DMS53 (cell line): ENCODE results near the gene DIS3L2.

ENCODE experiments used
- DNase-seq: peaks from one replicate; lab custom pipeline; 2025; lab: John Stamatoyannopoulos, UW

The DIS3L2 gene, protein sequence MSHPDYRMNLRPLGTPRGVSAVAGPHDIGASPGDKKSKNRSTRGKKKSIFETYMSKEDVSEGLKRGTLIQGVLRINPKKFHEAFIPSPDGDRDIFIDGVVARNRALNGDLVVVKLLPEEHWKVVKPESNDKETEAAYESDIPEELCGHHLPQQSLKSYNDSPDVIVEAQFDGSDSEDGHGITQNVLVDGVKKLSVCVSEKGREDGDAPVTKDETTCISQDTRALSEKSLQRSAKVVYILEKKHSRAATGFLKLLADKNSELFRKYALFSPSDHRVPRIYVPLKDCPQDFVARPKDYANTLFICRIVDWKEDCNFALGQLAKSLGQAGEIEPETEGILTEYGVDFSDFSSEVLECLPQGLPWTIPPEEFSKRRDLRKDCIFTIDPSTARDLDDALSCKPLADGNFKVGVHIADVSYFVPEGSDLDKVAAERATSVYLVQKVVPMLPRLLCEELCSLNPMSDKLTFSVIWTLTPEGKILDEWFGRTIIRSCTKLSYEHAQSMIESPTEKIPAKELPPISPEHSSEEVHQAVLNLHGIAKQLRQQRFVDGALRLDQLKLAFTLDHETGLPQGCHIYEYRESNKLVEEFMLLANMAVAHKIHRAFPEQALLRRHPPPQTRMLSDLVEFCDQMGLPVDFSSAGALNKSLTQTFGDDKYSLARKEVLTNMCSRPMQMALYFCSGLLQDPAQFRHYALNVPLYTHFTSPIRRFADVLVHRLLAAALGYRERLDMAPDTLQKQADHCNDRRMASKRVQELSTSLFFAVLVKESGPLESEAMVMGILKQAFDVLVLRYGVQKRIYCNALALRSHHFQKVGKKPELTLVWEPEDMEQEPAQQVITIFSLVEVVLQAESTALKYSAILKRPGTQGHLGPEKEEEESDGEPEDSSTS

DNA sequence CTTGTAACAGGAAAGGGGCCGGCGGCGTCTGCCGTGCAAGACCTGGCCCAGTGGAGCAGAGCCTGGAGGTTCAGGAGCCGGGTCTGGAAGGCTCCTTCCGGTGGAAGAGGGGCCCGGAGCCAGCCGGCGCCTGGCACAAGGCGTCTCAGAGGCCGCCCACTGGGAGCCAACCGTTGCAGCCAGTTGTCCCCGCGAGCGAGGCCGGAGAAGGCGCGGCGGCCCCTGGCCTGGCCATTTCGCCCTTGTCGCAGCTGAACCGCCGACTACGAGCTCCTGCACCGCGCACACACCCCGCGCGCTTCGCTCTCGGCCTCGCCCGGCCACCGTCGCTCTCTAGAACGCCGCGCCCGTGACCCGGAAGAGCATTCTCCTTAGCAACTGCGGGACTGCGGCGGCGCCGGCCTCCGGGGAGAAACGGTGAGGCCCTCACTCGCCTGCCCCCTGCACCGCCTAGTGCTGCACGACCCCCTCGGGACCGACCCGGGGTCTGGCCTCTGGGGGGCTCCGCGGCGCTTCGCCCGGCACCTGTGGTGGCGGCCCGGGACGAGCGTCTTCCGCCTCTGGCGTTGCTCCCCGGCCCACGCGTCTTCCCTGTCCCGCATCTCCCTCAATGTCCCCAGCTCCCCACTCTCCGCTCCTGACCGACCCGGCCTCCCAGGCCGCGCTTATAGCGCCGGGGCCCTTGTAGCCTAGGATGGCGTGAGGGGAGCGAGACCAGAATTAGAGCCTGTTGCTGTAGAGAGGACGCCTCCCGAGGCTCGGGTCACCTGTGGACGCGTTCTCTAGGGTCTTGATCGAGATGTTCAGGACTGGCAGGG, at the start of gene DIS3L2:
Gene DIS3L2, plus strand, starts transcription at position 365 of the 818 bp plus-strand sequence. CDS start 53,215 bp downstream, outside the sequence.
- peak; percentile 91 for DNase-seq

DNA sequence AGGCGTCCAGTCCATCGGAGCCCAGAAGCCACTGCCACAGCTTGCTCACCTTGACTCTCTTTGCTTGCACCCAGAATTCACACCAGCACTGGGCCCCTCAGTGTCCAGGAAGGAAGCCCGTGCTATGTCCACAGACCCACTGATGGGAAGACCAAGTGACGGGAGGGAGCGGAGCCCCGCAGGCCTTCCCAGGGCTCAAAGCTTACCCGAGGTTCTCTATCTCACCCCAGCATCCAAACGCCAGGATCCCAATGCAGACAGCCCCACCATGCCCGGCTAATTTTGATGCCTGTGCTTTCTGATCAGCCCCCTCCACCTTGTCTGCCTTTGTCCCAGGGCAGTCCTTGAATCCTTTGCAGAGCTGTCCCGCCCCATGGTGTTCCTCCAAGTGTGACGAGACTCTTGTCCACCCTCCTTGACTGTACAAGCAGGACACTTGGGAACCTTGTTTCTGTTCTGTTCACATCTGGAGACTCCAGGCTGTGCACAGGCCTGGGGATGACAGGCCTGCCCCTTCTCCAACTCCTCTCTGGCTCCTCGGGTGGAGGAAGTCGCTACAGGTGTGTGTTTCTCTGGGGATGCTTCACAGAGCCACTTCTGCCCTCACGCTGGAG, 47.3 kb upstream of the DIS3L2 start:
- no peak for DNase-seq

DNA sequence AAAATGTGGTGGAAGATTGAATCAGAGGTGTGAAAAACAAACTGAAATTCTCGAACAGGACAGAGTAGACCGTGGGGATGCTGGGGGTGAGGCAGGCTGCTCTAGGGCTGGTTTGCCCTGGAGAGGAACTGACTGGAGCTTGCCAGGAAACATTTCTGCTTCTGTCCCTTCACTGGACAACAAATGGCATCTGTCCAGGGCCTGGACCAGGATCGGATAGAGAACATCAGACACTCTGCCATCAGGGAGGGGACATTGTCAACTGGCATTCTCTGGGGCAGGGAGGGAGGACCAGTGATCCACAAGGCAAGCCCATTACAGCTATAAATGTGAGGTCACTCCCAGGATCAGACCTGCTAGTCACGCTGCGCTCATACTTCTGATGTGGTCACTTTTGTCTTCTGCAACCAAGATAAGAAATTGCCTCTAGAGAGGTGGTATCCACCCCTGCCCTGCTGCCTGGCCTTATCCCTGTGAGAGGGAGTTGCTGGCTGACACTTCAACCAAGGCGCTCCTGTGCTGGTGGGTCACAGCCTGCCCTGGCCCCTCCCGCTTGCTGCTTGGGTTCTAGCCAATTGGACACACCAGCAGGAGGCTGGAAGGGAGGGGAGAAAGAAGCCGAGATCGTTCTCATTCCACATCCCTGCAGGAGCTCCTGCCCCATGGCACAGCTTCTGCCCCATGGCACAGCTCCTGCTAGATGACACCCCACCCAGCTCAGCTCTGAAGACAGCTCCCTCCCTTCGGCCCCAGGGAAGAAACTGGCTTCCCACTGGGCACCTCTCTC, 44.0 kb upstream of the DIS3L2 start:
- no peak for DNase-seq

DNA sequence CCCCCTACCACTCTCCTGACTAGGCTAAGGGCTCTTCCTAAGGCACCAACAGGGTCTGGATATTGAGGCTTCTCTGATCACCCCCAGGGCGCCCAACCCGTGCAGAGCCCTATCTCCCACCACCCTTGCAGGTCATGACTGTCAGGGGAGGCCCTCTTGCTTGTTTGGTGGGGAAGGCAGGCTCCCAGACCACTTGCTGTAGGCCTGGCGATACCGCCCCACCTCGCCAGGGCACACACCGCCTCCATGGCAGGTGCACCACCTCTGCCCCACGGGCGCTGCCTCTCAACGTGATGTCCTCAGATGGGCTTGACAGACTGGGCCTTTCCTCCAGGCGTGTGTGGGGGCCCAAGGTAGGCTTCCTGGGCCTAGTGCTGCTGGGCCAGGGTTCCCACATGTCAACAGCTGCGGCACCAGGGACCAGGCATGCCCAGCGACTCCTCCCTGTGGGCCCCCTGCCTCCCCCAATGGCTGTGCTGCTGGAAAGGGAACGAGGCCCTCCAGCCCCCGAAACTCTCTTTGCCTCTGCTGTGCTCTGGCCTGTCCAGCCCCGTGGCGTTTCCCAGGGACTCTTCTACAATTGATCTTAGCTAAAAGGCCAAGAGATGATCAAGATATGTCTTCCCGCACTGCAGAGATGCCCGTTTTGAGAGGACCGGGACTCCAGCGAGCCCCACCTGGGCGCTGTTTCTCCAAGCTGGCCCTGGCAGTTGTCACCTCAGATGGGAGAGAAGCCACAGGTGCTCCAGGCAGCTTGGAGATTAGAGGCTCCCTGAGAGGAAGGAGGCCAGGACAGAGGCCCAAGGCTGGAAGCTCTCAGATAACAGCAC, 42.8 kb upstream of the DIS3L2 start:
- no peak for DNase-seq

DNA sequence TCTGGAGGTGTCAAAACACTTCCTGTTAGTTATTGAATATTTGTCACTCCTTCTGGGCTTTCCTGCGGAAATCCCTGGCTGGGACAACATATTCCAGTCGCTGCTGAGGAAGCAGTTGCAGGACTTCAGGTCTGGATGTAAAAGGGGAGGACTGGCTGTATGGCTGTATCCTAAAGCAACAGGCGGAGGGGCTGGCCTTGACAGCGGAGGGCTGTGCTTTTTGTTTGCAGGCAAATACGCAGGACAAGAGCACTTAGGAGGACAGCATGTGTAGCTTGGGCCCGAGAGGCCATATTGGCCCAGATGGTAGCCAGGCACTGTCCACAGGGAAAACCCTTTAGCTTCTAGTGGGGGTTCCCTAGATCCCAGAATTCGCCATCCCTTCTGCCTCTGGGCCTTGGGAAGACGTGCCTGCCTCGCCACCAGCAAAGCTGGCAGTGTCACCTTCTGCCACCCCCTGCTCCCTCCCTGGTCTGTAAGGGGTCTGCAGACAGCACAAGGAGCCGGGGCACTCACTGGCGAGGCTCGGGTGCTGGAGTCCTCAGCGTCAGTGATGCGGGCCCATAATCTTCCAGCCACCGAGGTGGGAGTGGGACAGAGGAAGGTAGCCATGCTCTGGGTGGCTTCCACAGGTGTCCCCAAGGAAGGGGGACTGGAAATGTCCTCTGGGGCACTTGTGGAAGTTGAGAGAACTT, 42.0 kb upstream of the DIS3L2 start:
- DNase-seq = no peak

DNA sequence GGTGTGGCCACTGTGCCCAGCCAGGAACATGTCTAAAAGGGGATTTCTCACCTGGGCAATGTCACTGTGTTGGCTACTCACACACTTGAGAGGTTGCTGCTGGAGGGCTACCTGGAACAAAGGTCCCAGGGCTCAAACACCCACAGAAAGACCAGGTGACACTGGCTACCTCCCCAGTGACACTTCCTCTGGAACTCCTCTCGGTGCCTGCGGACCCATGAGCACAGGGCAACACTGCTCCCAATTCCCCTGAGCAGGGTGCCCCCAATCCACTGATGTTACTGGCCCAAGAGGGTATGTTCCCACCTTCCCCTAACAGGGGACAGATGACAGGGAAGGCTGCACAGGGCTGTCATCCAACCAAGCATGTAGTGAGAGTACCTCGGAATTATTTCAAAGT, 41.1 kb upstream of the DIS3L2 start:
- no peak for DNase-seq

DNA sequence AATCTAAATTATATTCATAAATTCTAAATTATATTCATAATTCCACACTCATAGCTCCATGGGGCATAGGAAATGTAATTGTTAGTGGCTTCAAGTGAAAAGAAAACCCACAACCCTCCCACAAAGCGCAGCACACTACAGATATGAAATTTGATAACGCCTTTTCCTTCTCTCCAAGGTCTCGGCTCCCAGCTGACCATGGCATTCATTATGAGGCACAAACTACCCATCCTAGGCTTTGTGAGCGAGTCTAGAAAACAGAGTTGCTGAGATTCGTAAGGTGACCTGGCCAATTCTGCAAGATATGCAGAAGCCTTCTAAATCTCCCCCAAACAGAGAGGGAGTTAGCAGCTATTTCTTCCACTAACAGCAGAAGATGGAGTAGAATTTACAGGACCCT, 40.7 kb upstream of the DIS3L2 start:
- DNase-seq = no peak

DNA sequence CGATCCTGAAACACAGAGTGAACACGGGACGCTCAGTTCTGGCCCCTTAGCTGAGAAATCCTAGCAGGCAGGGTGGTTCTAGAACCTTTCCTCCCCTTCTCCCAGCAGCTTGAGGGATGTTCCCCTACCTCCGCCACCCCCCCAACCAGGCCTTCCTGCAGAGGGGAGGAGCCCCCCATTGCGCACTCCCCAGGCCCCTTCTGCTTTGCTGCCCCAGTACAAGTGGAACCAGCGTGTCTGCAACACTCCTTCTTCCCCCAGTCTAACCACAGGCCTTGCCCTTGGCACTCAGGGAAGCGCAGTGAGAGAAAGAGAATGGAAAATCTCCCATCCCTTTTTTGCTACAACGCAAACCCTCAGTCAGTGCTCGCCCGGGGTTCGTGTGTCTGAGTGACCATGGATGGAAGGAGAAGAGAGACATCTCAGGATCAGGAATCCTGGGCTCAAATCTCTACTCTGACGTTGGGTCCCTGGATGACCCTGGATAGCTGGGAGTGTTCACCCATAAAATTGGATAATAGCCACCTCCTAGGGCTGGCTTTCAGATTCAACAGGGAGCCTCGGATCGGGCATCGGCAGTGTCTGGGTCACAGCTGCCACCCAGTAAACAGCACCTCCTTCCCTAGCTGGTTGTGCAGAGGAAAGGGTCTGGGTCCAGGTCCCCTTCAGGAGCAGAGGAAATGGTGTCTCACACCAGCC, 39.1 kb upstream of the DIS3L2 start:
- no peak for DNase-seq

DNA sequence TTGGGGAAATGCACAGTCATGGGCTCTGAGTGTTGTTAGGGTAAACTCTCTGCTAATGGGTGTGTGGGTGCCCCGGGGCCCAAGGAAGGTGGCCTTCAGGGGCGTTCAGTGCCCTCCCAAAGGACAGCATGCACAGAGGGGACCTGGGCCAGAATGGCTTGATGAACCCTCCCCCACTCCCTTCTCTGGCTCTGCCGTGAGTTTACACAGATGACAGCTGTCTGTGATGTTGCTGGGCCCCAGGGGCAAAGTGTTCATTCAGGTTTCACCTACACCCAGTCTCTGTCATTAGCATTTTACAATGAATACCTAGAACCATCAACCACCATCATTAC, 38.5 kb upstream of the DIS3L2 start:
- peak; percentile 31 for DNase-seq

DNA sequence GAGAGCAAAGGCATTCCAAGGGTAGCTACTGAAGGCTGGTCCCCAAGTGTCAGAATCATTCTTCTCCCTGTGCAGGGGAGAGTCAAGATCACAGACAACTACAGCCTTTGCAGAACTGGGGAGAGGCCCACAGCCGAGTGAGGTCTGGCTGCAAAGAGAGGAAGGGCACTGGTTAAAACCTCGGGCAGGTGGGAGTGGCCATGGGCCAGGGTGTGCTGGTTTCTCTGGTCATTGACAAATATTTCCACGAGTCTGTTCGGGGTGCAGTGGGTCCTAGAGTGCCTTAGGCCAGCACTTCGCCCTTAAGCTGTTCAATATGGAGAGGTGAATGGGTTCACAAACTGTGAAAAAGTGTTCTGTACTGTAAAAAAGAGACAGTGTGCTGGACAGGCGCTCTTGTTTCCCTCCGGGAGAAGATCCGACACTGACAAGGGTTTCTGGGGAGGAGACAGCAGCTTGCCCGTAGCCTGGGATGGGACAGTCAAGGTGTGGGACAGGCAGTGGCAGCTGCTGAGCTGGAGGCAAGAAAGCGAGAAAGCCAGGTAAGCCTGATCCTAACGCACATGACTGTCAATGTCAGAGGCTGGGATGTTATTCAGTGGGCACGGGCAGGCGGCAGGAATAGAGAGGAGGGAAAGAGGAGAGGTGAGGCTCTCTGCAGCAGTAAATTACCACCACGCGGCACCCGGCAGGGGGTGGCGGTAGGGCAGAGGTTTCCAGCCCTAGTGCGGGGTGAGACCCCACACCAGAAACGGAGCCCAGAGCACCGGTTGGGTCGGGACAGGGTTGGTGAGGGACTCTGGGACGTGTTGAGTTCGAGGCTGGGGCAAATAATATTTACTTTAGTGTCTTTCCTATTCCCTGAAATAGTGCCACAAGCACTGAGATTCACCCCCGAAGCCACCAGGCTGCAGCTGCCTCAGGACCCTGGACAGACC, 37.3 kb upstream of the DIS3L2 start:
- no peak for DNase-seq

DNA sequence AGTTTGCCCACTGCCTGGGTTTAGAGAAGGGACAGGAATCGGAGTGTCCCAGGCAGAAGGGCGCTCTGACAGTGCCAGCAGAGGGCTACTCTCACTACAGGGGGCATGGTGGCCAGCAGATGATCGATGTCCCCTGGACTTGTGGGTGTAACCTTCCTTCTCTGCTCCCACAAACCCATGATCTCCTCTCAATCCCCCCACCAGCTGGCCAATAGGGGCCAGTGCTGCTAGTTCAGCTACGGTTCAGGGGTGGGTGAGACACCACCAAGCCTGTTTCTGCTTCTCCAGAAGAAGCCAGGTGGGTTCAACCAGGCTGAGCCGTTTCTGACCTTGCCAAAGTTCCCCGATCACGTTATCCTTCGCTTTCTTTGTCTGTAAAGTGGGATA, 36.6 kb upstream of the DIS3L2 start:
- DNase-seq = no peak

DNA sequence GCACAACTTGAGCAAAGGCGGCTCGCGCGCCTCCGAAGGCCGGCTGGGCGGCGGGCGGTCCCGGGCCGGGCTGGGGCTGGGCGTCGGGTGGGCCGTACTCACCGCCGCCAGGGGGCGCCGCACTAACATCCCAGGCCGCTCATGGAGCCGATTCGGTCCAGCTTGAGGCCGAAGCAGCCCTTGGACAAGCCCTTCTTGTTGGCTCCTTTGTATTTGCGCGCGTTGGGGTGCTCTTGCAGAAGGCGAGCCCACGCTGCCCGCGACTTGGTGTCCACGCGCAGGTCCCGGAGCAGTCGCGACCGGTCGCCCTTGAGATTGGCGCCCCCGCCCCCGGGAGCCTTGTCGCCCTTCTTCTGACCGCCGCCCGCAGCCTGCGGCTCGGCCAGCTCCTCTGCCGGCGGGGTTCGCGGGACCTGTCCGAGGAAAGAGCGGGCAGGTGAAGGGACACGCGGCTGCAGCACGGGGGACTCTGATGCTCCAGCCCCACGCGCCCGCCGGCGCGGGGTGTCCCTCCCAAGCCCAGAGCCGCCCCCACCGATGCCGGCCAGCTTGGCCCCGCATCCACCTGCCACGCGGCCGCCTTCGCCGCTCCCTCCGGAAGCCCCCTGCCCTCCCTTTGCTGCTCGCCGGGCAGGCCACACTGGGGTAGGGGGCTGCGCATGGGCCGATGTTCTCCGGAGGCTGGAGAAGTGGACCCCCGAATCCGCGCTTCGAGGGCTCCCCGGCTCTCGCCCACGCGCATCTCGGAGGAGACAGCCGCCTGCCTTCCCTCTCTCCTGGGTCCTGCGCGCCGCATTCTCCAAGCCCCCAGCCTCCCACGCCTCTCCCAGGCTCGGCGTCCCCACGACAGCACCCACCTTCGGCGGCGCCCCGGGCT, 36.0 kb upstream of the DIS3L2 start:
- DNase-seq = peak; percentile 88

DNA sequence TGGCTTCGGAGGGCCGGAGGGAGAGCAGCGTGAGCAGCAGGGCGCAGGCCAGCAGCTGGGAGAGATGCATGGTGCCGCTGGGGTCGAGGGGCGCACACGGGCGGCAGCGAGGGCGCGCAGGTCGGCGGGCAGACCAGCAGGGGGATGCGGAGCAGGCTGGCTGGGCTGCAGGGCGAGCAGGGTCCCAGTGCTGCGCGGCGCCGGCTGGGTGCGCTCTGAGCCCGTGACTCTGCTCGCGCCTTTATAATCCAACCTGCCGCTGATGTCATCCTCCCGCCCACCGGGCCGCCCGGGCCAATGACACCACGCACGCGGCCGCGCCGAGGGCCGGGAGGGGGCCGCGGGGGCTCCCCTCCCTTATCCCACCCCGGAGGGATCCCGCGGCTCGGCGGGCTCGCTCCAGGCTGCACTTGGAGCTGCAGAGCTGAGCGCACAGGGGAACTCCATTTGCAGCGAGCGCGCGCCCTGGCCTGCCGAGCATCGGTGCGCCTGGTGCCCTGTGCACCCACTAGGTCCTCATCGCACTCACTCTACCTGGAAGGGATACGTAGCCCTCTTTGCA, 35.3 kb upstream of the DIS3L2 start, which contains the start of gene NPPC:
Gene NPPC, minus strand, starts transcription at position 217 of the 562 bp plus-strand sequence. Its CDS starts 147 bp downstream, at position 70.
- DNase-seq = peak; percentile 75

DNA sequence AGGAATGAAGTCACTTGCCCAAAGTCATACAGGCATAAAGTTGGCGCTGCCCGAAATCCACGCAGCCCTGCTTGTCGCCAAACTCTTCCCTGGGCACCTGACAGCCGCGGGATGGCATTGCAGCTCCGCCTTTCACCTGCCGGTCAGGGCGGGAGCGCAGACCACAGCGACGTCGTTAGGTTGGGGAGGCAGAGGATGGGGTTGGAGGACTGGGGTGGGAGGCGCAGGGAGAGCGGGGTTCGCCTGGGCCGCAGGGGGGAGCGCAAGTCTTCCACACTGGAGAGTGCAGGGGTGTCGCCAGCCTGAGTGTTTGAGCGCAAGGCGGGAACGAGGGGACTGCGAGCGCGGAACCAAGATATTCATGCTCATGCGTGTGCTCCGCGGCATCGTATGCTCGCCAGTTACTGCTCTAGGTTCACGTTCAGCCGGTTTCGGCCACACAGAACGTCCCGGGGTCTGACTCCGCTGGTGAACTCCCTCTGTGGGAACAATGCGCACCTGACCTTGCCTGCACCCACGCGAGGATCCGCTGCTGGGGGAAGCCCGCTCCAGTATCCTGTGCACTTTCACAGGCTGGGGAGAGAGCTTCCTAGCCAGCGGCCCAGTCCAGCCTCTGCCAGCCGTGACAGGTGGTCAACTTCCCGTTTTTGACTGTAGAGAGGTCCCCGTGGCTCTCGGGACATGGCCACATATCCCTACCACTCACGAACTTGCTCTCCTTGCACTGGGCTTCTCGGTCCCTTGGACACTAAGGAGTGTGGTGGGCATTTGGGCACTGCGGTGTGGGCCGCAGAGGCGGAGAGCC, 34.5 kb upstream of the DIS3L2 start:
- DNase-seq = peak; percentile 69

DNA sequence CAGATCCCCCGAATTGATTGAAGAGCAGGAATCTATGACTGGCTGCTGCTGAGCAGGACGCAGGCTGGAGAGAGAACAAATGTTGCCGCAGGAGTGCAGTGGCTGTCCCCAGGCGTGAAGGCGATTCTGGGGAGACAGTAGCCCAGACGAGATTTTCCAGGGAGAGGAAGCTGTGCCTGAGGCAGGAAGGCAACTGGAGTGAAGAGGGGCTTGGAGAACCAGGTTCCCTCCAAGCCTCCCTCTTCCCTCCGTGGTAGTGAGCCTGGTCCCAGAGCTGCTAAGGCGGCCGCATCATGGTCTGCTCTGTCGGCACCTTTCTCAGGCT, 34.0 kb upstream of the DIS3L2 start:
- DNase-seq = no peak

DNA sequence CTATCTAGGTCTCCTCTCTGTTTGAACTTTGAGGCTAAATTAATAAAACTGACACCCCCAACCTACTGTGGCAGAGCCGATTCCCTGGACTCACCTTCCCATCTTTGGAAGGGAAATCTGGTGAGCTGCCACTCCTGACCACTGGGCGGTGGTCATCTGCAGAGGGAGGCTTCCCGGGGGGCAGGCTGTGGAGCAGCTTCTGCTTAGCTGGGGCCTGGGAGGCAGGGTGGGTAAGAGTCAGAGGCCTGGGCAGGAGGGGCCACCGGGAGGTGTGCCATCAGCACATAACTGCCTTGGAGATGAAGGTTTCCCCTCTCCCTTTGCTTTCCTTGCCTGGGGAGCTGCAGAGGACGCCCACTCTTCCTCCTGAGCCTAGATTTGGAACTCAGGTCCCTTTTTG, 33.0 kb upstream of the DIS3L2 start:
- DNase-seq = peak; percentile 10
